Measurements from ENCODE around the gene RPL36AL.

GRCh38 chr14:49585803-49586672, 34.4 kb downstream of the RPL36AL start, which contains the start of gene RPS29:
- TF ChIP-seq CTCF (IDR thresholded peaks at IDR 0.05; ENCODE audit: insufficient read depth, low read length), result no peak
- TF ChIP-seq POLR2AphosphoS5 (IDR thresholded peaks at IDR 0.05; ENCODE audit: low read depth), result peak; percentile 97
